K562 (cell line): ENCODE results near the gene CD52. TPM values are rescaled to one million over a fixed set of nuclear protein-coding genes. Genes with fewer than 3 reads are reported as not detected.

Experiments used
- AFF1 ChIP-seq, 2 experiments: fragments of 450-650 bp; IDR thresholded peaks; 2 replicates each; pipeline ENCODE4 v1.6.1; 2018; ENCODE audit warnings: mild to moderate bottlenecking in 2 of 2, low read depth in 1 of 2; ENCODE audit not compliant: partially characterized antibody in 2 of 2
- CC2D1A ChIP-seq: fragments of 450-650 bp; IDR thresholded peaks from 2 replicates; pipeline ENCODE4 v1.6.1; 2017; ENCODE audit warnings: mild to moderate bottlenecking
- CHAMP1 ChIP-seq: fragments of 450-650 bp; IDR thresholded peaks from 2 replicates; pipeline ENCODE4 v1.6.1; 2016; ENCODE audit warnings: mild to moderate bottlenecking
- E2F4 ChIP-seq: sonication (generic); formaldehyde crosslinking; IDR thresholded peaks from 2 replicates; pipeline ENCODE4 v1.8.0; 2022; ENCODE audit warnings: mild to moderate bottlenecking, low read depth, missing genetic modification reagents
- FOXM1 ChIP-seq, 2 experiments: fragments of 450-650 bp in 1 of 2; sonication (generic) in 1 of 2; formaldehyde crosslinking in 1 of 2; IDR thresholded peaks; 2 replicates each; pipeline versions ENCODE4 v1.6.1 to v1.9.0; 2017 to 2022; ENCODE audit warnings: low read depth in 2 of 2, mild to moderate bottlenecking in 2 of 2, missing genetic modification reagents in 1 of 2, moderate library complexity in 1 of 2
- MYBL2 ChIP-seq, 2 experiments: fragments of 450-650 bp in 1 of 2; sonication (generic) in 1 of 2; formaldehyde crosslinking in 1 of 2; IDR thresholded peaks; 2 replicates each; pipeline versions ENCODE4 v1.6.1 to v1.8.1; 2017 to 2022; ENCODE audit warnings: borderline replicate concordance in 1 of 2, inconsistent platforms in 1 of 2, low read depth in 1 of 2, mild to moderate bottlenecking in 1 of 2, missing genetic modification reagents in 1 of 2, moderate library complexity in 1 of 2
- NCOR1 ChIP-seq: fragments of 450-650 bp; IDR thresholded peaks from 2 replicates; pipeline ENCODE4 v1.6.1; 2016; ENCODE audit warnings: mild to moderate bottlenecking, moderate library complexity
- NR2C1 ChIP-seq, 2 experiments: fragments of 450-650 bp; IDR thresholded peaks; 2 replicates each; pipeline ENCODE4 v1.6.1; 2017; ENCODE audit warnings: mild to moderate bottlenecking in 2 of 2, antibody characterized with exemption in 1 of 2, inconsistent platforms in 1 of 2, missing compliant biosample characterization in 1 of 2, missing genetic modification characterization in 1 of 2
- SMARCE1 ChIP-seq: fragments of 450-650 bp; IDR thresholded peaks from 2 replicates; pipeline ENCODE4 v1.7.1; 2016; ENCODE audit warnings: mild to moderate bottlenecking
- SUPT5H ChIP-seq: fragments of 450-650 bp; IDR thresholded peaks from 2 replicates; pipeline ENCODE4 v1.6.1; 2016
- TCF3 ChIP-seq: sonication (generic); formaldehyde crosslinking; IDR thresholded peaks from 2 replicates; pipeline ENCODE4 v1.4.0; 2020; ENCODE audit warnings: mild to moderate bottlenecking, missing genetic modification reagents
- USF2 ChIP-seq: sonication (generic); formaldehyde crosslinking; IDR thresholded peaks from 2 replicates; pipeline ENCODE4 v1.5.0; 2020; ENCODE audit warnings: missing genetic modification reagents
- polyA plus RNA-seq, 8 experiments: library from polyadenylated mRNA; depleted of rRNA in 4 of 8; stranded (reverse) in 5 of 8; unstranded in 3 of 8; fragments of >200 nt; fragmentation: Nextera tagmentation in 2 of 8; fragmentation: Illumina TruSeq in 1 of 8; extraction: Ambion mirVana in 2 of 8; extraction: Trizol in 1 of 8; gene quantifications; 2 replicates each; pipeline versions ENCODE4 v1.2.1 to v1.2.3, GENCODE V29; 2011 to 2014; ENCODE audit warnings: inconsistent platforms in 1 of 8, missing spikeins in 1 of 8
- total RNA-seq, 7 experiments: library from RNA; depleted of rRNA in 6 of 7; stranded (reverse); fragments of >200 nt in 6 of 7; fragmentation: Illumina TruSeq in 2 of 7; extraction: Trizol in 2 of 7; gene quantifications; 2 replicates each; pipeline versions ENCODE4 v1.2.1 to v1.2.3, GENCODE V29; 2011 to 2021; ENCODE audit warnings: low replicate concordance in 1 of 7
- TF ChIP-seq, protein P1 (sequence below): fragments of 250-450 bp; sonication (Bioruptor Pico); IDR thresholded peaks from 2 replicates; pipeline ENCODE4 v1.8.0; 2021; ENCODE audit warnings: moderate library complexity, mild to moderate bottlenecking, inconsistent platforms
- TF ChIP-seq, protein P2 (sequence below), 2 experiments: fragments of 450-650 bp in 1 of 2; sonication (generic) in 1 of 2; formaldehyde crosslinking in 1 of 2; IDR thresholded peaks in 1 of 2; conservative IDR thresholded peaks in 1 of 2; 2 replicates each; pipeline versions ENCODE4 v1.6.1 to v1.8.1; 2016 to 2023; ENCODE audit warnings: mild to moderate bottlenecking in 2 of 2, moderate library complexity in 2 of 2, inconsistent platforms in 1 of 2, missing genetic modification reagents in 1 of 2

CD52 gene
- total and polyA plus RNA-seq, 9 of the 15 experiments (the other 6 are each of a cell fraction or from before 2014, with no cell fraction given), result 34.9 to 488 (median 173) TPM

- TF ChIP-seq CC2D1A (0 out of 2 replicates have a peak, but pooled peaks have one; percentile 16), NCOR1 (peak; percentile 21; the same call in 1 of the 2 replicates), TCF3 (peak; percentile 26; the same call in 1 of the 2 replicates), FOXM1 (IDR thresholded peaks at IDR 0.05; ENCODE audit: low read depth) (peak; percentile 32; the same call in 1 of the 2 replicates), FOXM1 (CRISPR knock-in tag; IDR thresholded peaks at IDR 0.05; ENCODE audit: low read depth) (no peak), E2F4 (CRISPR knock-in tag) (no peak), SUPT5H (peak; percentile 37; the same call in 1 of the 2 replicates), MYBL2 (IDR thresholded peaks at IDR 0.05; ENCODE audit: low read depth) (peak; percentile 44; the same call in 1 of the 2 replicates), MYBL2 (CRISPR knock-in tag; IDR thresholded peaks at IDR 0.05; ENCODE audit: borderline replicate concordance) (no peak), USF2 (no peak), NR2C1 (IDR thresholded peaks at IDR 0.05) (peak; percentile 59), NR2C1 (tag; IDR thresholded peaks at IDR 0.05) (peak; percentile 65), CHAMP1 (peak; percentile 11; the same call in 1 of the 2 replicates), SMARCE1 (peak; percentile 64; the same call in 1 of the 2 replicates), AFF1 (IDR thresholded peaks at IDR 0.05; ENCODE audit: low read depth in 1 of 2, partially characterized antibody in 2 of 2) (peak in 1 of 2 experiments; percentile 34)
- TF ChIP-seq, protein P1, sequence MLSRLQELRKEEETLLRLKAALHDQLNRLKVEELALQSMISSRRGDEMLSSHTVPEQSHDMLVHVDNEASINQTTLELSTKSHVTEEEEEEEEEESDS (CRISPR knock-in tag), result no peak
- TF ChIP-seq, protein P2, sequence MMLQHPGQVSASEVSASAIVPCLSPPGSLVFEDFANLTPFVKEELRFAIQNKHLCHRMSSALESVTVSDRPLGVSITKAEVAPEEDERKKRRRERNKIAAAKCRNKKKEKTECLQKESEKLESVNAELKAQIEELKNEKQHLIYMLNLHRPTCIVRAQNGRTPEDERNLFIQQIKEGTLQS (IDR thresholded peaks at IDR 0.05), result peak; percentile 77
- TF ChIP-seq, protein P2 (CRISPR knock-in tag; conservative IDR thresholded peaks at IDR 0.05), result no peak
Measured at GRCh38 chr1:26268290-26269197, 49.2 kb upstream of the CD52 start (continued).
